Keratinocyte (primary cell): ENCODE data around the gene SCAPER.

Experiments used
- CTCF ChIP-seq, 3 experiments: IDR thresholded peaks in 1 of 3; conservative IDR thresholded peaks in 1 of 3; optimal IDR thresholded peaks in 1 of 3; 2 replicates in 2 of 3; 3 replicates in 1 of 3; pipeline versions ENCODE3 to v1.5.1; 2011; ENCODE audit warnings: low read length in 3 of 3, mild to moderate bottlenecking in 3 of 3, moderate library complexity in 2 of 3, control low read depth in 1 of 3, inconsistent platforms in 1 of 3; ENCODE audit not compliant: insufficient read depth in 2 of 3; ENCODE audit errors: extremely low read depth in 1 of 3
- EZH2 ChIP-seq: IDR thresholded peaks from one replicate; pipeline ENCODE4 v1.6.1; 2012; ENCODE audit warnings: inconsistent platforms, mild to moderate bottlenecking, low read length, moderate library complexity

- no peak for TF ChIP-seq CTCF (optimal IDR thresholded peaks at IDR 0.05 in 1 of 3, IDR thresholded peaks at IDR 0.05 in 1 of 3, conservative IDR thresholded peaks at IDR 0.05 in 1 of 3; ENCODE audit: extremely low read depth in 1 of 3, insufficient read depth in 2 of 3, low read length in 3 of 3)
- no peak for TF ChIP-seq EZH2
Measured at GRCh38 chr15:76868740-76869139, 36.4 kb downstream of the SCAPER start.
